Astrocyte of the cerebellum (primary cell): ENCODE data around the gene SLC12A9.

Experiments
- DNase-seq: peaks from one replicate; pipeline ENCODE4 v3.0.0-alpha.2; 2011; ENCODE audit warnings: low read depth
- H3K4me3 ChIP-seq: 2 replicates; pipeline ENCODE4 v1.5.1; 2011; ENCODE audit warnings: mild to moderate bottlenecking, low read depth, low read length, moderate library complexity
- CTCF ChIP-seq: IDR thresholded peaks from 2 replicates; pipeline ENCODE4 v1.5.1; 2012; ENCODE audit warnings: low read length, low read depth, moderate library complexity, mild to moderate bottlenecking; ENCODE audit errors: missing control alignments
- in situ Hi-C: cut with HindIII; loops from 2 replicates; pipeline ENCODE4 v1.10.0; 2017; ENCODE audit warnings: low sequenced_read_pairs

Gene SLC12A9

GRCh38 chr7:100878013-100878412, 25.5 kb downstream of the SLC12A9 start:
- no peak for DNase-seq
- no peak overlapping the region for H3K4me3 ChIP-seq
- in situ Hi-C loops: no loop called here
- no peak for TF ChIP-seq CTCF

- TF ChIP-seq CTCF: no peak
- H3K4me3 ChIP-seq: no peak overlapping the region
- no peak for DNase-seq
- in situ Hi-C loops: no loop called here
Measured at GRCh38 chr7:100878685-100879084, 26.2 kb downstream of the SLC12A9 start.

- DNase-seq: no peak
- in situ Hi-C loops: loop anchor here (10.0 kb wide), 3 partner anchors 65 to 205 kb away; partner anchors contain the start of genes MUC3A and TRIM56
- TF ChIP-seq CTCF: no peak
- H3K4me3 ChIP-seq: no peak overlapping the region
Measured at GRCh38 chr7:100879685-100880261, 27.3 kb downstream of the SLC12A9 start.

GRCh38 chr7:100880645-100881044, 28.1 kb downstream of the SLC12A9 start:
- no peak for TF ChIP-seq CTCF
- no peak overlapping the region for H3K4me3 ChIP-seq
- in situ Hi-C loops: loop anchor here (10.0 kb wide), 3 partner anchors 64 to 204 kb away; partner anchors contain the start of genes MUC3A and TRIM56
- DNase-seq: no peak

- TF ChIP-seq CTCF: no peak
- in situ Hi-C loops: loop anchor here (10.0 kb wide), 3 partner anchors 64 to 204 kb away; partner anchors contain the start of genes MUC3A and TRIM56
- no peak overlapping the region for H3K4me3 ChIP-seq
Measured at GRCh38 chr7:100881136-100881535, 28.6 kb downstream of the SLC12A9 start.

GRCh38 chr7:100882201-100882600, 29.7 kb downstream of the SLC12A9 start:
- no peak for TF ChIP-seq CTCF
- DNase-seq: no peak
- in situ Hi-C loops: loop anchor here (10.0 kb wide), 3 partner anchors 63 to 203 kb away; partner anchors contain the start of genes MUC3A and TRIM56
- H3K4me3 ChIP-seq: no peak overlapping the region

More at GRCh38 chr7:100881136-100881535, 28.6 kb downstream of the SLC12A9 start:
- DNase-seq: no peak
